GM18511 (cell line): ENCODE data around the gene HOXC10.

Experiments
- ATAC-seq: cut with Tn5 transposase; IDR thresholded peaks from one replicate; pipeline ENCODE4 v1.9.1; 2021; ENCODE audit warnings: mild to moderate bottlenecking, moderate library complexity; ENCODE audit not compliant: unreplicated experiment

The HOXC10 gene

DNA sequence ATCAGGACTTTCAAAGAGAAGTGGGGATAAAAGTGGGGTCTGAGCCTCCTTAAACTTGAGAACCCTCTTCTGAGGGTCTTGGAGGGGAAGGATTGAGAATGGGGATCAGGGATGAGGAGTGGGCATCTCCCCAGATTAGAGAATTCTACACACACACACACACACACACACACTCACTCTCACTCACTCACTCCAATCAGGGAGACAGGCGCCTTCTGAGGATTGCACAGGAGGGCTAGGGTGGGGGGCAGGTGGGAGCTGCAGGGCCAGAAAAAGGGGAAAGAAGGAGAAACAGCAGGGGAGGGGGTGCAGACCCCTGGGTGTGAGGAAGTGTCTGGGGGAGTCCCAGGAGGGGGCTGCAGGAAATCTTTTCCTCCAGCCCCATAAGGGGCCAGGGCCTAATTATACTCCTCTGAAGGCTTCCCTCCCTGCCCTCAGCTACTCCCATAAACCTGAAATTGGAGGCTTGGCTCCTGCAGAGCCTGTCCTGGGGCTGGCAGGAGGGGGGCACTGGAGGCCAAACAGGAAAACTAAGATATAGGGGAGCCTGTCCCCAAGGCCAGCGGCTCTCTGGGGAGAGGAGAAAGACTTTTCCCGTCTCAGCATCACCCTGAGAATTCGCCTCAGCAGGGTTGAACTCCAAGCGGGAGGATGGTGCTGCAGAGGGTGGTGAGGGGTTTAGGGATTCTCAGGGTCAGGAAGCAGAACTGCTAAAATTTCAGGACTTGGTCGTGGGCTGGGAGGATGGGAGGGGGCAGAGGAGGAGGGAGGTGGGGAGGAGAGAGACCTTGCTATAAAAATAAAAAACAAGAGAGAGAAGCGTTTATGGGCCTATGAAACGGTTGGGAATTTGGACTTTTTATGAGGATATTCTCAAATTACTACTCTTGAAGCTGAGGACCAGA is 16.6 kb downstream of the HOXC10 start:
- no peak for ATAC-seq

DNA sequence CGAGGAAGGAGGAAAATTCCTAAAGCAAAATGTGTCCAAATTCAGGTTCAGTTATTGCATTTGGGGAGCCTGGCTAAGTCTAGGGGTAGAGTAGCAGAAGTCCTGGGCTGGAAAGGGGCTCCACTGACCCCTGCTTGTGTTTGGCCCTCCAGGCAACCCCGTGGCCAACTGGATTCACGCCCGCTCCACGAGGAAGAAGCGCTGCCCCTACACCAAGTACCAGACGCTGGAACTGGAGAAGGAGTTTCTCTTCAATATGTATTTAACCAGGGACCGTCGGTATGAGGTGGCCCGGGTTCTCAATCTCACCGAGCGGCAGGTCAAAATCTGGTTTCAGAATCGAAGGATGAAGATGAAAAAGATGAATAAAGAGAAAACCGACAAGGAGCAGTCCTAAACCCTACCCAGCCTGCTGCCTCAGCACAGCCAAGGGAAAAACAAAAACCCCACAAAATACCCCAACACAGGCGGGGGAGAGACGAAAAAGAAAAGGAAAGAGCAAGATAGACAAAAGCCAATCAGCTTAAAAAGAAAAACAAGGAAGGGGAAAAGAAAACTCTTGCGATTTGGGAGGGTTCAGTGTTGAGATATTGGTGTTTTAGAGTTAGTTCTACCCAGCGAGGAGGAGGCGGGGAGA is 17.4 kb downstream of the HOXC10 start:
- ATAC-seq: no peak

DNA sequence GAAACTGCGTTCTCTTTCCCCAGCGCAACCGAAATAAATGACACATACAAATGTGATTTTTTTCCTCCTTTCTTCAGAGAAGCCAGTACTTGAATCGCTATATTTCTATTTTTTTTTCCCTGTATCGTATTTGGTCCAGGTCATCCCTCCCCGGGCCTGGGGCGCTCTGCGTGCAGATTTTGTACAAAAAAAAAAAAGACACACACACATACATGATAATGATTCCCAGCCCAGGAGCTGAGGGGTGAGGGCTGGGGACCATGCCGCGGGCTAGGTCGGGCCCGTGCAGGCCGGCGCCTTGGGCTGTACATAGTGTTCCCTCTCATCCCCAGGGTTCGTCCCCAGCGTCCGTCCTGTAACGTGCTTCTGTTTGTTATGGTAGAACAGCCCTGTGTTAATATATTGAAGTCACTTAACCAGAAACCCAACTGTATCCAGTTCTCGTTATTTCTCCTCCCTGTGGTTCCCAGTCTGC is 18.0 kb downstream of the HOXC10 start:
- ATAC-seq: no peak

DNA sequence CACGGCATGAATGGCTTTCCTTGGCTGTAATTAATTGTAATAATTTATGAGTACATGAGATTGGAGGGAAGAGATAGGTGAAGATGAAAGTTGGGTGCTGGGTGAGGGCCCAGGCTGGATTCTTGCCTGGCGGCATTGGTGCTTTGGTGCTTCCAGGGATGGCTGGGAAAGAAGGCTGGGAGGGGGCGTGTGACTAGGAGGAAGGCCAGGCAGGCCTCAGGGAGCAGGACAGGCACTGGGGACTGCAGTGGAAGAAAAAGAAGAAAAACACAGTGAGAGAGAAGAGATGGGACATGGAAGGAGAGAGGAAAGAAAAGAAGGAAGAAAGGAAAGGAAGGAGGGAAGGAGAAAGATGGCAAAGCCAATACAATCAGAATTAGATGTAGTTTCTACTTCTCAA is 18.7 kb downstream of the HOXC10 start:
- ATAC-seq: no peak

DNA sequence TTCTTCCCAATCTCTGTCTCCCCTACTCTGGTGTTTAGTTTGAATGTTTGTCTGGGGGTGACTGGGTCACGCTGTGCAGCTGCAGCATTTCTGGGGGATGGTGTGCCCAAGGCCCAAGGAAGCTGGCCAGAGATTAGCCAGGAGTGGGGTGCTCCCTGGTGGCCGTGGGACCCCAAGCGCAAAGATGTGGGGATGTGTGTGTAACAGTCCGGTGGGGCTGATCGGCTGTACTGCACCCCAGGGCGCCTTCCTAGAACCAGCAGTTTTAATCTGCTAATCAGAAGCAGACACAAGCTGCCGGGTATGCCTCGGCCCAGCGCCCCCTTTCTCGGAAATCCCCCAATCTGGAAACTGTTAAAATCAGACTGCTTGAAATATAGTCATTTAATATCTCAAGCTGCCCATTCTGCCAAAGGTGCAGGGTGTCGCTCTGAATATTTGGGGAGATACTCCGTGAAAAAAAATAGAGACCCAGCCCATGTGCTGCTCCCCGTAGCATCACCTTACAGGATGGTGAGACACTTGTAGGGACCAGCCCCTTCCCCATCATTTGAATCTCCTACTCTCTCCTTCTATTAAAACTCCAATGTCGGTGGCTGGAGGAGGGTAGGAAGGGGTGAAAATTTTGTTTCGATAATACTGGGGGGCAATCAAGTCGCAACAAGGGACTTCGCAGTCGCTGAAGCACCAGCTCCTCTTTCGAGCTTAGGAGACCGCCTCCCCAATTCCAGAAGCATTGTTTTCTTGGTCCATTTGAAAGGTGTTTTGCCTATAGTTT is 19.3 kb downstream of the HOXC10 start:
- ATAC-seq: no peak

DNA sequence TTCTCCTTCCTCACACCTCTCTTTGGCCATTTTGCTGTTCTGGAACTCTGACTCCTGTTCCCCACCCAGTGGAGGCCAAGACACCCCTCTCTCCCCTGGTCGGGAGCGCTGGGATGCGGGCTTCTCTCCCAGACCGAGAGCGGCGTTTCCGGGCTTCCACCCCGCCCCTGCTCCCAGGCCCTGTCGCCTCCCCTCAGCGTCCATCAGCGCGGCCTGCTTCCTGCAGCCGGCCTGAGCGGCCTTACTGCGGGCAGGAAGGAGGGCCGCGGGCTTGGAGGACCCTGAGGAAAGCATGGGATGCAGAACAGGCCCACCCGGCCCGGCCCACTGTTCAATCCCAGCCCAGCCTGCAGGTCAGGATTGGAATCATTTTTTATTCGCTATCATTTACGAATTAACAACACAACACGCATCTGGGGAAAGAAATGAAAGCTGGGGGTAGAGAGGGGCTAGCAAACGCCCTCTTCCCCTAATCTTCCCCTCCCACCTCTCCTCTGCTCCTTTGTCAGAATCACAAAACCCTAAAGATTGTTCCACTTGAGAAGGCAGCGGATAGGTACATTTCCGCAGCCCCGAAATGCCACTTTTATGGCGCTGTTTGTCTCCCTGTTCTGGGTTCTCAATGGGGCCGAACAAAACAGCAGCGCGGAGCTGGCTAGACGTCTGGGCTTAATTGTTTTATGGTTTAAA is 20.0 kb downstream of the HOXC10 start:
- no peak for ATAC-seq

DNA sequence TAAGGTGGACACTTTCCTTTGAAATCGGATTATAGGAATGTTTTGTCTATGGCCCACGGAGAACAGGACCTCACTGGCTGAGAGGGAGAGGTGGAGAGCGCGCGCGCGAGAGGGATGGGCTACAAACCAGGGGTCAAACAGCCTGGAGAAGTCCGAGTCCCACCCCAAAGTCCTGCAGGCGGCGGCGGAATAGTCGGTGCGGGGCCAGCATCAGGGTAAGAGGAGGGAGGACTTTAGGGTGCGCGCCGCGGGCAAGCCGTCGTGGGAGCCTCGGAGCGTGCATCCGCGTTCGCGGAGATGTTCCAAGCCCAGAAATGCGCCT is 20.5 kb downstream of the HOXC10 start:
- ATAC-seq: no peak

DNA sequence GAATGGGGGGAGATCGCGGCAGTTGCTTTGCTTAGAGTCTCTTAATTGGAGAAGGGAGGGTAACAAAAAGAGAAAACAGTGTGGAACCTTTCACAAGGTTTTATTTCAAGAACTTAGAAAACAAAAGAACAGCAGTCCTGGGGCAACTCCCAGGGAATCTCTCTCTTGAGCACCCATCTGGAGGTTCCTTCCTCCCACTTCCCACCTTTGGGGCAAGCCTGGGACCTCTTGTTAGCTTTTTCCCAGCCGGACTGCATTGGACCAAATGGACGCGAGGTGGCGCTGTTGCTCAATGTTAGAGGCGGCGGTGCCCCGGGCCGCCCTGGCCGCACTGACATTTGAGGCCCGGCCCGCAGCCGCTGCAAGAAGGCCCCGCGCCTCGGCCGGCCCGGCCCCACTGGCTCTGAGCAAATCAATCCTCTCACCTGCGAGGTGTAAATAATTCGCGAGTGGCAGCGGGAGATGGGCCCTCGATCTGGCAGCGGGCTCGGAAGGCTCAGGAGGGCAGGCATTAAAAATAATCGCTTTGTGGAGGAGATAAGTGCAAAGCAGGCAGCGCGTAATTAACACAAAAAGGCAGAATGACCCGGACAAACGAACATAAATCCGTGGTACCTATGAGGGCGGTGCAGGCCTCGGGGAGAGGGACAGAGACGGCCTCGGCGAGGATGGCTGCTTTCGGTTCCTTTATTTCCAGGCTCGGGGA is 21.1 kb downstream of the HOXC10 start:
- ATAC-seq: peak; percentile 71

DNA sequence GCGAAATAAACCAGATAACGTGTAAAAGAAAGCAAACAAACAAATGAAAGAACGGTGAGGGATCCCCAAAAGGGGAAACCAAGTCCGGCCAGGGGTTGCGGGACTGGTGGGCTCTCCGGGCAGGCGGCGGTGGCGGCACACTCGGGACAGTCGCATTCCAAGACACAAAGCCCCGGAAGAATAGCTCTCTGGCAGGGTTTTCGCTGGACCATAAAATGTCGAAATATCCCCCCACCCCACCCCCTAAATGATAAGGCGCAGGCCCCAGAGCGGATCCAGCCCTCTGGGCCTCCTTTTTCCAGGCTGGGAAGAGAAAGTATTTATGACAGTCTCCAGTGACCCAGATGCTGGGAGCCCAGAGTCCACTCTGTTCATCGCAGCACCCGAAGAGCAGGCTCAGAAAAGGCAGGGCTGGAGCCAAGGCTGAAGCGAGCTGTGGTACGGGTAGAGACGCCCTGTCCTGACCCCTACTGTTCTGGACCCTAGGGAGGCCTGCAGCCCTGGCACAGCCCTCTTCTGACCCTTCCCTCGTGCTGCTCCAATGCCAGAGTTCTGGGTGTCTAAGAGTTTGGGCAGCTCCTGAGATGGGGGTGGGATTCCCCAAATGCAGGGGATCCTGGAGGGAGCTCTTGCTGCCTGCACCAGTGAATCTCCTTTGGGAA is 21.7 kb downstream of the HOXC10 start:
- no peak for ATAC-seq

DNA sequence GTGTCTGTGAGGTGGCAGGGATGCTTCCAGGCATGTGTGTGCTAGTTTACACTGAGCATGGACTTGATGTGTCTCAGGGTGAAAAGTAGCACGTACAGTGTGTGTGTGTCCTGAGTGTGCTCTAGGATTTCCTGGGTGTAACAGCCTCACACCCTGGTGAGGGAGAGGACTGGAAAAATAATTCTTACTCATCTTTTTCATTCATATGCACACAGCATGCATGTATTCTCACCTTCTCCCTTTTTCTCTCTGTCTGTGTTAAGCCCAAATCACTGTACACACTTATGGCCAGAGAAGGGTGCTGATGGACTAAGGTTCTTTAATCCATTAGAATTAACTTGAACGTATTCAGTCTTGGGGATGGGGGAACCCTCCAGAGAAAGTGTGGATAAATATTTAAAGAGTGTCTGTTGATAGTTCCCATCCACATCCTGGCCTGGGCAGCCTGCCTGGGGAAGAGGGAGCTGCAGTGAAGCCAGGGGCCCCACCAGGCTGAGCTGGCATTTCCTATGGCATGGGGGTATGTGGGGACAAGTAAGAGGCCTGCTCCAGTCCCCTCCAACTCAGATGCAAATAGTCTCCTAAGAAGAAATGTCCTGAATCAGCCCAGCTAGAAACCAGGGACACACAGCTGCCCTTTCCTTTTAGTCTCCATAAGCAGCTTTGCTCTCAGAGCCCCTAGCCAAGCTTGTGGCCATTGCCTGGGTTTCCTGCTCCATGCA is 22.8 kb downstream of the HOXC10 start:
- ATAC-seq: no peak

DNA sequence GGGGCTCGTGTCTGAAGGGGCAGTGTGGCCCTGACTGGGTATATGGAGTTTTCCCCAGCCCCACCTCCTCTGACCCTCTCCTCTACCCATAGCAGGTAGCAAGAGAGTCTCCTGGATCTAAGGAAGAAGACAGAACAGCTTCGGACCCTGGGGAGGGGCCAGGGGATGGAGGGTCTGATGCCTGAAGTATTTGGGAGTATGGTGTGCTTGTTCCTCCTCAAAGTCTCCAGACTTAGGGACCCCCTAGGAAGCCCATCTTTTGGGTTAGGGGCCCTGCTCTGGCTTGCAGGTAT is 23.3 kb downstream of the HOXC10 start:
- ATAC-seq: no peak

DNA sequence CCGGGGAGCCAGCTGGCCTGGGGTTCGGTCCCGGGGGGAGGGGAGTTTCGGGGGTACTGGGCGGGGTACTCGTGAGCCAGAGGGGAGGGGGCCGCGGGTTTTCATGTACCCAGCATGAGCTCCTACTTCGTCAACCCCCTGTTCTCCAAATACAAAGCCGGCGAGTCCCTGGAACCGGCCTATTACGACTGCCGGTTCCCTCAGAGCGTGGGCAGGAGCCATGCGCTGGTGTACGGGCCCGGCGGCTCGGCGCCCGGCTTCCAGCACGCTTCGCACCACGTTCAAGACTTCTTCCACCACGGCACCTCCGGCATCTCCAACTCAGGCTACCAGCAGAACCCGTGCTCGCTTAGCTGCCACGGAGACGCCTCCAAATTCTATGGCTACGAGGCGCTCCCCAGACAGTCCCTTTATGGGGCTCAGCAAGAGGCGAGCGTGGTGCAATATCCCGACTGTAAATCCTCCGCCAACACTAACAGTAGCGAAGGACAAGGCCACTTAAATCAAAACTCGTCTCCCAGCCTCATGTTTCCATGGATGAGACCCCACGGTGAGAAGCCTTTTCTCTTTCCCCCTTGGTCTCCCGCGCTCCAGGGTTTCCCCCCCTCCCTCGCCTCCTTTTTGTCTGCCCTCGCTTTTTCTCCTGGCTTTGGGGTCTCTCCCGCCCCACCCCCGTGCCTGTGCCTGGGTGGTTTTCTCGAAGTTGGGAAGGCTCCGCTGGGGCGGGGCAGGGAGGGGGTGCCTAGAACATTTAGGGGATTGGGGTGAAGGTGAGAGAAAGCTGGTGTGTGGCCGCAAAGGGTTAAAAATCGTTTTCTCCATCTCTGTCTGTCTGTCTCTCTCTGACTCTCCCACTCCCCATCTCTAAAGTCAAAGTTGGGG is 24.5 kb downstream of the HOXC10 start:
- ATAC-seq: no peak

DNA sequence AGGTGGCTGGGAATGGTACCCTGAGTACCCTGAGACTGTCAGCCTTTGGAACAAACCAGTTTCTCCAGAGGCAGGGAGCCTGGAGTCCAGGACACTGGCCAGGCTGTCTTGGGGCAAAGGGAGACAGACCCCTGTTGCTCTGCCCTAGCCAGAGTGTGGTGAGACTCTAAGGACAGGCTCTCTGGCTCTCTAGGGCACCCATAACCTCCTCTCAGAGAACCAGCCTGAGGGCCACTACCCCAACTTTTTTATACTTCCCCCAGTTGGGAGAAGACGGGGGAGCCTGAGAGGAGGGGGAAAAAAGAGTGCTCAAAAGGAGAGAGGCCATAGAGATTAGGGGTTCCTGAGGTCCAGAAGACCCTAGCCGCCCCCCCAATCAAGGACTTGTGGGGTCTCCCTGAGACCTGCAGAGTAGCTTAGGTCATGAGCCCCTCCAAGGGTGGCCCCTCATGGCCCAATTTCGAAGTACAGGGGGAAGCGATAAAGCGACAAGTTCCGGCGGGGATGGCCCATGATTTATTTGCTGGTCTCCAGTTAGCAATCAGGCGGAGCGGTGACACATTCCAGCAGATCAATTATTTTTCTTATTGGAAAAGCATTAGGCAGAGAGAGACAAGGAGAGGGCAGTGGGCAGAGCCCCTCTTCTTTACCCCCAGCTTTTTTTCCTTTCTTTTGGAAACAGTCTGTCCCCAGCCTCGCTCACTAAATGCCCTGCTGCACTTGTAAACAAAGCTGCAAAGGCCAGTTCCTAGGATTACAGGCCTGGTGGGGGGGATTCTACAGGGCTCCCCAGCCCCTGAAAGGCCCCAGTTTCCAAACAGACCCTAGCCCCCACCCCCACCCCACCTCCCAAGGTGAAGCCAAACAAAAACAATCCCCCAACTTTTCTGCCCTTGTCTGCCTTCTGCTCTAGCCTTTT is 25.4 kb downstream of the HOXC10 start:
- ATAC-seq: no peak

DNA sequence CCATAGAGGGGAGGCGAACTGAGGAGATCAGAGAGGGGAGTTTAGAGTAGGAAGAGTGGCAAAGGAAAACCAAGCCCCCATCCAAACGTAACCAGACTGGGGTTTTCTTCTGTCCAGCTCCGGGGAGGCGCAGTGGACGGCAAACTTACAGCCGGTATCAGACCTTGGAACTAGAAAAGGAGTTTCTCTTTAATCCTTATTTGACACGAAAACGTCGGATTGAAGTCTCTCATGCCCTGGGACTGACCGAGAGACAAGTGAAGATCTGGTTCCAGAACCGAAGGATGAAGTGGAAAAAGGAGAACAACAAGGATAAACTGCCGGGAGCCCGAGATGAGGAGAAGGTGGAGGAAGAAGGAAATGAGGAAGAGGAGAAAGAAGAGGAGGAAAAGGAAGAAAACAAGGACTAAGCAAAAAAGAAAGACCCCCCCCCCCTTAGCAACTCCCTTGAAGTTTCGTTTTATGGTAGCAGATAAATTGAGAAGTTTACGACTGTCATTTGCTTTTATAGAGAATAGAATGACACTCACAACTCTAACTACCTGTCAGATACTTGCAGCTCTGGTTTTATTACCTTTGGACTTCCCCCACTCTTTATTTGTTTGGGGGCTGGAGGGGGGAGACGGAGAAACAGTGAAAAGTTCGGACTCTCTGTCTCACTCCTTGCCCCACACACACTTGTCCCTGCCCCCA is 26.2 kb downstream of the HOXC10 start:
- ATAC-seq: no peak

DNA sequence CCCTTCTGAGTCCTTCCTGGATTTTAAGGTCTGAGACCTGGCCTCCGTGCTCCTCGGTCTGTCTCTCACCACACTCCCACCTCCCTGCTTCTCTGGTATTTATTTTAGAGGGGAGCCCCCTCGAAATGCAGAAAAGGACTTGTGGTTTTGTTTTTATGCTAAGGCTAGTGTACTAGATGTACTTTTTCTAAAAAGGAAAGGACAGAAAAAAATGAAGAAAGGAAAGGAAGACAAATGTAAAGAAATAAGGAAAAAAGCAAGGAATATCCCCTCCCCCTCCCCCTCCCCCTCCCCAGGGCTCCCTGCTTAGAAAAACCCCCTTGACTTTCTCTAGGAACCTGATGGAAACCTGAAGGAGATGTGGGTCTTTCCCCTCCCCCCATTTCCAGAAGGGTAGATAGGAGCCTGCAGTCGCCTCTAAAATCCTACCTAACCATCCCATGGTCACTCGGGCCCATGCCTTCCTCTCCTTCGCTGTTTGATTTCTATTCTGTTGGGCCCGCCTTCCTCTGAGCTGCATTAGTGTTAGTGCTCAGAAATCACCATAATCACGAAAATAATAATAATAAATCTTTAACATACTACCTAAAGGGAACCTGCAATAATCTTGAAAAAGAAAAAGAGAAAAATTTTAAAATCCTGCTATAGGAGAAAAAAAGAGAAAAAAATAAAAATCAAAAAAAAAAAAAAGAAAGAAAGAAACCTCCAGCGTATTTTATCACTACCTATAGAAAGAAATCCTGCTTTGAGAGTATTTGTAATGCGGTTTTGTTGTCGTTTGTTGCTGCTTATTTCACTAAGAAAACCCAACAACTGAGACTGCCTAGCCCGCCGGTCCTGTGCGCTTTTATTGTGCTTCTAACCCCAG is 27.0 kb downstream of the HOXC10 start:
- no peak for ATAC-seq
